ENCODE data around the gene MAGED4.
A peak's percentile ranks its signal among the peaks of the same experiment; 100 is the strongest.
"Not testable (repeated sequence)": the region's sequence is repeated elsewhere in the genome, so short reads cannot be mapped to it uniquely, and the experiment has no call there.

MAGED4 gene, protein sequence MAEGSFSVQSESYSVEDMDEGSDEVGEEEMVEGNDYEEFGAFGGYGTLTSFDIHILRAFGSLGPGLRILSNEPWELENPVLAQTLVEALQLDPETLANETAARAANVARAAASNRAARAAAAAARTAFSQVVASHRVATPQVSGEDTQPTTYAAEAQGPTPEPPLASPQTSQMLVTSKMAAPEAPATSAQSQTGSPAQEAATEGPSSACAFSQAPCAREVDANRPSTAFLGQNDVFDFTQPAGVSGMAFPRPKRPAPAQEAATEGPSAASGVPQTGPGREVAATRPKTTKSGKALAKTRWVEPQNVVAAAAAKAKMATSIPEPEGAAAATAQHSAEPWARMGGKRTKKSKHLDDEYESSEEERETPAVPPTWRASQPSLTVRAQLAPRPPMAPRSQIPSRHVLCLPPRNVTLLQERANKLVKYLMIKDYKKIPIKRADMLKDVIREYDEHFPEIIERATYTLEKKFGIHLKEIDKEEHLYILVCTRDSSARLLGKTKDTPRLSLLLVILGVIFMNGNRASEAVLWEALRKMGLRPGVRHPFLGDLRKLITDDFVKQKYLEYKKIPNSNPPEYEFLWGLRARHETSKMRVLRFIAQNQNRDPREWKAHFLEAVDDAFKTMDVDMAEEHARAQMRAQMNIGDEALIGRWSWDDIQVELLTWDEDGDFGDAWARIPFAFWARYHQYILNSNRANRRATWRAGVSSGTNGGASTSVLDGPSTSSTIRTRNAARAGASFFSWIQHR

DNA sequence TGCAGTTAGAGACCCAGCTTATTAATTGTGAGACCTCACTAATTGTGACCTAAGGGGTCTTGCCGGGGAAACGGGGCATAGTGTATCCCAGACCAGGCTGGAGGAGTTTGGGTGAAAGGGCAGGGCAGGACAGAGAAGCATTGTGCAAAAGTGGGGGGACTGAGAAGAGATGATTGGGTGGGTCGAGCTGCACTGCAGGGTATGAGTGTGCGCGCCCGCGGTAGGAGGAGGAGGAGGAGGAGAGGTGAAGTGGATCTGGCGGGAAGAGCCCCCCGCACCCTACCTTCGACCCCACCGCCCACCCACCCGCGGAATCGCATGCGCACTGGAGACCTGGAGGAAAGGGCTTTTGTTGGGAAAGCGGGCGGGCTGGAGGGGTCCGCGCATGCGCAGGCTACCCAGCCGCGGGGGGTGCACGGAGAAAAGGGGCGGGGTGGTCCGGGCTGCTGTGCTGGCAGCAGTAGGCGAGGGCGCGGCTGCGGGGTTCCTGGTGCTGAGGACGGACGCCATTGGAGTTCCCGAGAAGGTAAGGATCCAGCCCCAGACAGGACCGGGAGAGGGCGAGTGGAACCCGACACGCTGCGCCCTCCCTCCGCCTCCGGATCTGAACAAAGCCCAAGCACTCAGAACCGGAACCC lies at the start of gene MAGED4:
MAGED4 (plus strand) TSS at position 449 of the 638 bp plus-strand sequence. CDS start 1,035 bp downstream, outside the sequence.
- not testable (repeated sequence) for DNase-seq (ENCODE audit: low spot score)

GRCh38 chrX:52138830-52139544 lies 45.7 kb upstream of the MAGED4 start:
- DNase-seq (ENCODE audit: low spot score) = no peak

- no peak for DNase-seq (ENCODE audit: low spot score)
Measured at GRCh38 chrX:52139545-52139895, 45.2 kb upstream of the MAGED4 start.

DNA sequence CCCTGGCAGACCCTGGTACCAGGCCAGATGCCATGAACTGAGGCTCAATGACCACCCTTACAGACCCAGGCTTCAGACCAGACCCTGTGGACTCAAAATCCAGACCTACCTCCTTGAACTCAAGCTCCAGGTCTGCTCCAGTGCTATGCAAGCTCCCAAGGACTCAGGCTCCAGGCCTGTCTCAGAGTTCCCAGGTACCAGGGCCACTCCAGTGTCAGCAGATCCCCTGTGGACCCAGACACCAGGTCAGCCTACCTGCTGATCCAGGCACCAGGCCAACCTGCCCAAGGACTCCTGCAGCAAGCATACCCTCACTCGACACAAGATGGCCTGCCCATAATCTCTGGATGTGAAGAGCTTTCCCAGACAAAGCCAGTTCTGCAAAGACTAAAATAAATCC lies 44.7 kb upstream of the MAGED4 start:
- no peak for DNase-seq (ENCODE audit: low spot score)

- DNase-seq (ENCODE audit: low spot score) = not testable (repeated sequence)
Measured at GRCh38 chrX:52150667-52151066, 34.0 kb upstream of the MAGED4 start.

- DNase-seq (ENCODE audit: low spot score) = not testable (repeated sequence)
Measured at GRCh38 chrX:52160140-52160539, 24.5 kb upstream of the MAGED4 start.

DNA sequence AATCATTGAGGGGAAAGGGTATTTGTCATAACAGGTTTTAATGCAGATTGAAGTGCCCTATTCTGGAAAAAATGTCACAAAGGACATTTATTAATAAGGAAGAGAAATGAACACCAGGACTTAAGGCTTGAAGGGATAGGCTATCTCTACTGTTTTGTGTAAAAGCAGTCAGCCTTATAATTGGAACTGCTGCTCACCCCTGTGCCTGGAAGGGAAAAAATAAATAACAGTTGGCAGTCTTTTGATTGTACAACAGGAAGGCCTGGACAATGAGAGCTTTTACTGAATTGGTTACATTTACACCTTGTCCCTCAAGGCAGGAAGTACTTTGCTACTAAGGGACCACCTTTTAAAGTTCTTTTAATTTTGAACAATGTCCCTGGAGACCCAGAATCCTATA lies 17.8 kb upstream of the MAGED4 start:
- DNase-seq (ENCODE audit: low spot score) = no peak

DNA sequence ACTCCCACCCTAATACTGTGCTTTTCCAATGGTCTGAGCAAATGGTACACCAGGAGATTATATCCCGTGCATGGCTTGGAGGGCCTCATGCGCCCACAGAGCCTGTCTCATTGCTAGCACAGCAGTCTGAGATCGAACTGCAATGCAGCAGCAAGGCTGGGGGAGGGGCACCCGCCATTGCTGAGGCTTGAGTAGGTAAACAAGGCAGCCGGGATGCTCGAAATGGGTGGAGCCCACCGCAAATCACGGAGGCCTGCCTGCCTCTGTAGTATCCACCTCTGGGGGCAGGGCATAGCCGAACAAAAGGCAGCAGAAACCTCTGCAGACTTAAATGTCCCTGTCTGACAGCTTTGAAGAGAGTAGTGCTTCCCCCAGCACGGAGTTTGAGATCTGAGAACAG lies 13.6 kb upstream of the MAGED4 start:
- not testable (repeated sequence) for DNase-seq (ENCODE audit: low spot score)

- not testable (repeated sequence) for DNase-seq (ENCODE audit: low spot score)
Measured at GRCh38 chrX:52185078-52185453, 378 bp downstream of the MAGED4 start.

DNA sequence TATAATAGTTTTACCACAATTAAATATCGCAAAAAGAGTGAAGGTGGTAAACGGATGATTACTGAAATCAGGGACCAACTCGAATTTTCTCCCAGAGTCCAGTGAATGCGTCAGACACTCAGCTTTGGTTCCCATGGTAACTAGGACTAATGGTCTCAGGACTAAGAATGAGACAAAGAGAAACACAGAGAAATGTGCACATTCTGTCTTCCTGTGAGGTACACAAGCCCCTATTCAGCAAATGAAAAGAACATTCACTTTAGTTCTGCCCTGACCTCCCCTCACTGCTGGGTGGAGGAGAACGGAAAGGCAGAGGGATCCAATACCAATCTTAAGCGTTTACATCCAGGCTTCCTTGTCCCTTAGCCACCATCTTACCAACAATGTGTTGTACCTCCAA lies 26.7 kb downstream of the MAGED4 start:
- DNase-seq (ENCODE audit: low spot score) = not testable (repeated sequence)

DNA sequence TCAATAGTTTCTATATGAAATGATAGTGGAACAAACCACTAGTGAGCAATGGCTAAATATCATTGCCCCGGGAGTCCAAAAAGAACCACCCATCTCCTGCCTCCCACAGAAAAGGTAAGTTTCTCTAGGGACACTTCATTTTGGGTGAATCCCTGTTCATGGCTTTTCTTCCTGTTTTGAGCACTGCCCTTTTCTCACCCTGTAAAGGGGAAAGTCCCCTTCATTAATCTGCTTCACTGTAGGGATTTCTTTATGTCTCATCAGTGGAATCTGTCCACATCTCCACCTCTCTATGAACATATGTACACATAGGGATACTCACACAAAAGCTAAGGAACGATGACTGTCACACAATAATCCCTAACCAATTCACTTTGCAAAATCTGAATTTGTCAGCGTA lies 28.6 kb downstream of the MAGED4 start:
- no peak for DNase-seq (ENCODE audit: low spot score)

- peak; percentile 22 for DNase-seq (ENCODE audit: low spot score)
Measured at GRCh38 chrX:52216541-52216940, 31.9 kb downstream of the MAGED4 start.

DNA sequence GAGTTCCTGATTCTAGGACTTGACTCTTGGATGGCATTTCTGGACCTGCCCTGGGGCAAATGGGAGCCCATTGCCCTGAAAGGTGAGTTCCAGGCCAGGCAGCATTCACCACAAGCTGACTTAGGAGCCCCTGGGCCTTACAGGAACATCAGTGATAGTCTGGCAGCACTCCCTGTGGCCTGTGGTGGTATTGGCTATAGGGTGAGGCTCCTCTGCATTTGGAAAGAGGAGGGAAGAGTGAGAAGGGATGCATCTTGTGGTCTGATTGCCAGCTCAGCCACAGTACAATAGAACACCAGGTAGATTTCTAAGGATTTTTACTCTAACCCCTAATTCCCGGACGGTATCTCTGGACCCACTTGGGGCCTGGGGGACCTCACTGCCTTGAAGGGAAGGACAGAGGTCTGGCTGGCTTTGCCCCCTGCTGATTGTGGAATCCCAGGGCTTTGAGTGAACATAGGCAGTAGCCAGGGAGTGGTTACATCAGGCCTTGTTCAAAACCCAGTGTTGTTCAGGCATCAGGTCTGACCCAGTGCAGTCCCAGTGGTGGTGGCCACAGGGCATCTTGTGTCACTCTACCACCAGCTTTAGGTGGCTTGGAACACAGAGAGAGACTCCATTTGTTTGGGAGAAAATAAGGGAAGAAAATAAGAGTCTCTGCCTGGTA lies 32.9 kb downstream of the MAGED4 start:
- DNase-seq (ENCODE audit: low spot score) = no peak

- no peak for DNase-seq (ENCODE audit: low spot score)
Measured at GRCh38 chrX:52220936-52221335, 36.2 kb downstream of the MAGED4 start.
